ENCODE measurements around the gene HDAC5. TPM values are rescaled to one million over a fixed set of nuclear protein-coding genes. Genes with fewer than 3 reads are reported as not detected.

HDAC5 gene
- 40.1 and 63.5 TPM in 2 replicates for total RNA-seq (ENCODE audit: low replicate concordance)

DNA sequence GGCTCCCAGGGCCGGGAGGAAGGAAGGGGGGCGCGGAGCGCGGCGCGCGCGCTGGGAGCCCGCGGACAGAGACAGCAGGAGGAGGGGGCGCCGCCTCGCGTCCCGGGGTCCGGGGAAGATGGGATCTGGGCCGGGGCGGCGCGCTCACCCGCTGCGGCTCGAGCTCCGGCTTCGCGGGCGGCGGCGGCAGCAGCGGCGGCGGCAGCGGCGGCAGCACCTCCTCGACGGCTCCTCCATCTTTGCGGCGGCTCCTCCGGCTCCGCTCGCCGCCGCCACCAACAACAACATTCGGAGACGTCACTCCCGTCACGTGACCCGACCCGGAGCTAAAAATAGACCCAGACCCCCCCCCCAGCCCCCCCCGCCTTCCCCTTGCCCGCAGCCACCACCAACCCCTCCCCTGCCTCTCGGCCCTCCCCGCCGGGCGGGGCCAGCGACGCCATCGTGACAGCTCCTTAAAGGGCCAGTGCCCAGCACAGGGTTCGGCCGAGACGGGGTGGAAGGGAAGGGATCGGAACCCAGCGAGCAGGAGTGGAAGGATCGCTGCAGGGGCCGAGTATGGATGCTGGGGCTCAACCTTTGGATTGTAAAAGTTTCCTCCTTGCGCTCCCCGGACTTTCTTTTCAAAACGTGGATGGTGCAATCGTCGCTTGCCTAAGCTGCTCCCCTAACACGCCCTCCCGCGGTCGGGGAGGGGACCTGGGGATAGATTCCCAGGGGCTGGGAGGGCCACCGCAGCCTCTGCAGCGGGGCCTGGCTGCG, at the start of gene HDAC5:
TSS of gene HDAC5 (minus strand) at position 286 of the 762 bp plus-strand sequence. CDS start 6,126 bp downstream, outside the sequence.

DNA sequence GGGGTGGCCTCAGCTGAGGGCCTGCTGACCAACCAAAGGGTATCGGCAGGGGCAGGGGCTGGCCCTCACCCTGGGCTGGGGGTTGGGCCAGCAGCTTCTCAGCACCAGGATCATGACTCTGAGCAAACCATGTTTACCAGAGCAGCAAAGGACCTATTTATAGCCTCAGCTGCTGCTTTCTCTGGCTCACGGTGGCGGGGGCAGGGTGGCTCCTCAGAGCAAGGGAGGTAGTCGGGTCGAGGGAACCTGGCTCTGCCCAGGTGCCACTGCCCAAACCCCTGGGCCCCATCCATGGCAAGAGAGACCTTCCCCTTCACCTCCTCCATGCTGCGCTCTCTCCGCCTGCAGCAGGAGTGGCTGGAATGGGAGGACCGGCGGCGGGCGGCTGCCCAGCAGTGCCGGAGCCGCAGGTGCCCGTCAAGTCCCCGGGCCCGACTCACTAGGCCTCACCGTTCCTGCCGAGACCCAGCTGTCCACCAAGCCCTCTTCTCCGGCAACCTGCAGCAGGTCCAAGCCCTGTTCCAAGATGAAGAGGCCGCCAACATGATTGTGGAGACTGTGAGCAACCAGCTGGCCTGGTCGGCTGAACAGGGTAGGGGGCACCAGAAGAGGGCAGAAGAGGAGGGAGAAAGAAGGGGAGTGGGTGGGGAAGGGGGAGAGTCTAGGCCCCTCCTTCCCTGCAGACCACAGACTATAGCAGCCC, 47.2 kb upstream of the HDAC5 start, which contains the start of gene ASB16:
TSS of gene ASB16 (plus strand) at position 206 of the 703 bp plus-strand sequence. CDS start at position 292, 86 bp downstream.

GRCh38 chr17:44070455-44071197, 52.8 kb downstream of the HDAC5 start, which contains the start of gene G6PC3:
G6PC3 (plus strand) TSS chr17:44070735; CDS start chr17:44070966, 231 bp downstream.

DNA sequence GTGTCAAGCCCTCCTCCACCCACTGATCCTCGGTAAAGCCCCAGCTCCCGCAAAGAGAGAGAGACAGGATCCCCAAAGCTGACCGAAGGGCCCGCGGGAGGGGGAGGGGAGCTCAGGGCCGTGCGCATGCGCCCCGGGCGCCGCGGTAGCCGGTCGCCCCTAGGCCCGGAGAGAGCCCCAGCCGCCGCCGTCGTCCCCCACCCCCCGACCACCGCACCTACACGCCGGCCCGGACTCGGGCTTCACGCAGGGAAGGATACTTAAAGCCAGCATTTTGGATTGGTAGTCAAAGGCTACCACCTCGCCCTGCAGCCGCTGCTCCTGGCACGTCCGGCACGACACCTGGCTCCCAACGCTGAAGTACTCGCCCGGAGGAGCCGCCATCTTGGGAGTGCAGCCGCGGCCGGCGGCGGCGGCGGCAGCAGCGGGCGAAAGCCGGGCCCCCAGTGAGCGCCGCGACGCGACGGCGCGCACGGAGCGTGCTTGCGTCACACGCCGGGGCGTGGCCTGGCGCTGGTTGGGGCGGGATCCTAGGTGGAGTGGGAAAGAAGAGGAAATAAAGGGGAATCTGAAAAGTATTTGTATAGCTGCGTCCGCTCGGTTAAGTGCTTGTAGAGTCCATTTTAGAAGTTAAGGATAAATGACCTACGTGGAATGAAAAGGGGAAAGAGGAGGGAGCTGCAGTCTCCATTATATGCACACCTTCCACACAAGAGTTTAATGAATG, 57.1 kb downstream of the HDAC5 start, which contains the start of gene LSM12:
TSS of gene LSM12 (minus strand) at position 468 of the 727 bp plus-strand sequence. CDS start at position 384, 84 bp downstream.

Other genes starting within 250 kb of the HDAC5 start
- gene MPP2, start 216.1 kb downstream of the HDAC5 start, total RNA-seq (ENCODE audit: low replicate concordance), result 2.9 and 3.0 TPM in 2 replicates
- not detected in 2 replicates for gene PPY, start 181.2 kb downstream of the HDAC5 start, total RNA-seq (ENCODE audit: low replicate concordance)
- not detected in 2 replicates for gene PYY, start 169.7 kb downstream of the HDAC5 start, total RNA-seq (ENCODE audit: low replicate concordance)
- gene NAGS, start 119.0 kb downstream of the HDAC5 start, total RNA-seq (ENCODE audit: low replicate concordance), result 0.59 and 0.98 TPM in 2 replicates
- 68.7 and 110 TPM in 2 replicates for gene TMEM101, start 108.7 kb downstream of the HDAC5 start, total RNA-seq (ENCODE audit: low replicate concordance)
- gene LSM12, start 57.0 kb downstream of the HDAC5 start, total RNA-seq (ENCODE audit: low replicate concordance), result 13.7 and 21.1 TPM in 2 replicates
- 16.3 and 24.9 TPM in 2 replicates for gene G6PC3, start 52.9 kb downstream of the HDAC5 start, total RNA-seq (ENCODE audit: low replicate concordance)
- gene HROB, start 18.3 kb upstream of the HDAC5 start, total RNA-seq (ENCODE audit: low replicate concordance), result 0.68 and 1.5 TPM in 2 replicates
- gene ASB16, start 47.1 kb upstream of the HDAC5 start, total RNA-seq (ENCODE audit: low replicate concordance), result not detected in 2 replicates
- gene TMUB2, start 63.3 kb upstream of the HDAC5 start, total RNA-seq (ENCODE audit: low replicate concordance), result 22.4 and 30.9 TPM in 2 replicates
- 20.9 and 28.5 TPM in 2 replicates for gene ATXN7L3, start 76.2 kb upstream of the HDAC5 start, total RNA-seq (ENCODE audit: low replicate concordance)
- gene UBTF, start 96.0 kb upstream of the HDAC5 start, total RNA-seq (ENCODE audit: low replicate concordance), result 39.5 and 45.2 TPM in 2 replicates
- gene SLC4A1, start 144.5 kb upstream of the HDAC5 start, total RNA-seq (ENCODE audit: low replicate concordance), result not detected in 2 replicates
- 0.08 and 1.1 TPM in 2 replicates for gene RUNDC3A, start 185.0 kb upstream of the HDAC5 start, total RNA-seq (ENCODE audit: low replicate concordance)
- gene SLC25A39, start 201.2 kb upstream of the HDAC5 start, total RNA-seq (ENCODE audit: low replicate concordance), result 51.5 and 67.5 TPM in 2 replicates
- gene GRN, start 221.7 kb upstream of the HDAC5 start, total RNA-seq (ENCODE audit: low replicate concordance), result 202 and 430 TPM in 2 replicates
- gene FAM171A2, start 240.2 kb upstream of the HDAC5 start, total RNA-seq (ENCODE audit: low replicate concordance), result 2.5 and 4.0 TPM in 2 replicates